GM15510 (cell line): ENCODE measurements around the gene KCNK2.

ENCODE experiments used
- POLR2A ChIP-seq: IDR thresholded peaks from 3 replicates; pipeline ENCODE4 v1.6.1; 2011; ENCODE audit warnings: borderline replicate concordance; ENCODE audit not compliant: insufficient read length; ENCODE audit errors: extremely low read depth

Gene KCNK2

DNA sequence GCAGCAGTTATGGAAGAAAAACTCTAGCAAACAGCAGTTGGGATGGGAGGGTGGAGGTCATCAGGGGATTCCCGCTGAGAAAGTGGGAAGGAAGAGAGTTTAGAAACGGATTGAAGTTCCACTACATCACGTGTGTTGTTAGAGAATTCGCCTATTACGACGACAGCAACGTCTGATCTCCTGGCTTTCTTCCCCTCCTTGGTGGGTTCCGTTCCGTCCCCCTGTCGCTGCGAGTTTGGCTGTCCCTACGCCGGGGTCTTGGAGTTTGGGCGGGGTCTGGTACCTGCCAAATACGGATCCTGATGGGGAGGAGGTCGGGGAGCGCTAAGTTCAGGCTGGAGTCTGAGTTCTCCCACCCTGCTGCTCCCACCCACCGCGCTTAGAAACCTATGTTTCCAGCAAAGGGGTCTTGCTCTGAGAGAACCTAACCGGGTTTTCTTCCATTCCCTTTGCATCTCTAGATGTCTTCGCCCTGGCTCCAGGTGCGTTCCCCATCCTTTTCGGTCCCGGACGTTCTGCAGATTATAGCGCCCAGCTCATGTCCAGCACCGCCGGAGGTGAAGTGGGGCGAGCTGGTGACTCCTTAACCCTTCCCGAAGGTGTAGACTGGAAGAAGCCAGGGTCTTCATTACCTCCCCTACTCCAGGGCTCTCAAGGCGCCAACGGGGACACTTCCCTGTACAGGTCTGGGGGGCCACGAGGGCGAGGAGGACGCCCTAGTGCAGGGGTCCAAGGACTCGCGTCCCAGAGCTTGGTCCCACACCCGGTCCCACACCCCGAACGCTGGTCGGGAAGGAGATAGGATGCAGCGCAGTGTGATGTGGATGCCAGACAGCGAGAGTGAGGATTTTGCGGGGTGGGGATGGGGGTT lies 641 bp upstream of the KCNK2 start:
- no peak for TF ChIP-seq POLR2A

GRCh38 chr1:215083383-215083961 lies 935 bp downstream of the KCNK2 start:
- TF ChIP-seq POLR2A = no peak

DNA sequence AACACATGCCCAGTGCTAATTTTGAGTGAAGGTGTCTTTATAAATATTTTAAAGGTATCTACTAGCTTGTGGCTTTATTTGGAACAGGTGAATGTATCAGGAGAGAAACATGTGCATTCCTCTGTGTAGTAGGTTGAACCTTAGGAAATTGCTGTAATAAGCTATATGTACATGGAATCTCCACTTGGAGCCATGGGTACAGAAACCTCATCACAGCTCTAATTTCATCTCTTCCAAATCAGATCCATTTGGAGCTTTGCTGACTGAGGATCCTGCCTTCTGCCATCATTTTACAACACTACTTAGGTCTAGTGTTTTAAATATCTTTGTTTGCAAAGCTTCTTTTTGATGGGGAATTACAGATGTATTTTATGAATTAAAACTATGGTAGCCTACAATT lies 2.1 kb downstream of the KCNK2 start:
- no peak for TF ChIP-seq POLR2A

DNA sequence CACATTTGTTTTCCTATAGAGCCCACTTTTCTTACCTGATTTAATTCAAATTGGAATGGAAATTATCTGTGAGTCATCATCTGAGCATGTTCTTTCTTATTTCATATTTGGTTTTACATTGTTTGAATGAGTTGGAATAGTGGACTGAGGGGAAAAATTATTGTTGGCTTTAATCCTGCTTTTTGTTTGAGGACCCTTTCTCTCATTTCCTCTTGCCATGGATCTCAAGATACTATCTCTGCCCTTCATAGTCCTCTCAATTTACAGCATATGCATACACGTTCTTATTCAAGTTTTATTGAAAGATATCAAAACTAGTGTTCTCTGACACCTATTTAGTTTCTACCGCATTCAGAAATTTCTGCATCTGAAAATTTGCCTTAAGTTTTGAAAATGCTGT lies 5.1 kb downstream of the KCNK2 start:
- no peak for TF ChIP-seq POLR2A

DNA sequence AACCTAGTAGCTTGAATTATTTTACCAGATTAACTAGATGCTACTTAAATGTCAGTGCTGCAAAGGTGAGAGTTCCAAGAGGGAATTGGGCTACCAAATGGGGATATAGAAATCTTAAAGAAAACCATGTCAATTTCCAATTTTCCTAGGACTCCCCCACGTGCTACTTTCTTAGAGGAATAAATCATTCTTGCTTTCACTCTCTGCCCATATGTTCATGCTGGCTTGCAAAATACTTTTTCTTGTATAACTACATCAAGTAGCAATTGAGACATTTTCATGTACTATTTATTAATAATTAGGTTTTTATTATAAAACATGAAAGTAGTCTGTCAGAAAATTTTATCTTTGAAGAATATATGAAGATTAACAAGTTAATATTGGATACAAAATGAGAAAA lies 11.8 kb downstream of the KCNK2 start:
- no peak for TF ChIP-seq POLR2A

- TF ChIP-seq POLR2A = no peak
These were observed 13.0 kb downstream of the KCNK2 start for GRCh38 chr1:215095524-215095923.

- no peak for TF ChIP-seq POLR2A
These were observed 19.0 kb downstream of the KCNK2 start for GRCh38 chr1:215101511-215101910.

- no peak for TF ChIP-seq POLR2A
These were observed 21.7 kb downstream of the KCNK2 start for GRCh38 chr1:215104283-215104682.

DNA sequence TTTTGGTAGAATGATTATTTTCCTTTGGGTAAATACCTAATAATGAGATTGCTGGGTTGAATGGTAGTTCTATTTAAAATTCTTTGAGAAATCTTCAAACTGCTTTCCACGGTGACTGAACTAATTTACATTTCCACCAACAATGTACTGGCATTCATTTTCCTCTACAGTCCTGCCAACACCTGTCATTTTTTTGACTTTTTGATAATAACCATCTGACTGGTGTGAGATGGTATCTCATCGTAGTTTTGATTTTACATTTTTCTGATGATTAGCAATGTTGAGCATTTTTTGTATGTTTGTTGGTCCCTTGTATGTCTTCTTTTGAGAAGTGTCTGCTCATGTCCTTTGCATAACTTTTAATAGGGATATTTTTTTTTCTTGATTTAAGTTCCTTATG lies 23.5 kb downstream of the KCNK2 start:
- TF ChIP-seq POLR2A = no peak

DNA sequence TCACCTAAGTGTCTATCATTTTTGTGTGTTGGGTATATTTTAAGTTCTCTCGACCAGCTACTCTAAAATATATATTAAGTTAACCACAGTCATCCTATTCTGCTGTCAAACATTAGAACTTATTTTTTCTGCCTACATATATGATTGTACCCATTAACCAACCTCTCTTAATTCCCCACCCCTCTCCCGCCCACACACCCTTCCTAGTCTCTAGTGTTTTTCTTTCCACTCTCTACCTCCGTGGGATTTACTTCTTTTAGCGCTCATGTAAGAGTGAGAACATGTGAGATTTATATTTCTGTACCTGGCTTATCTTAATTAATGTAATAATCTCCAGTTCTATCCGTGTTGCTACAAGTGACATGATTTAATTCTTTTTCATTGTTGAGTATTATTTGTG lies 26.6 kb downstream of the KCNK2 start:
- TF ChIP-seq POLR2A = no peak

- no peak for TF ChIP-seq POLR2A
These were observed 29.4 kb downstream of the KCNK2 start for GRCh38 chr1:215111916-215112315.

DNA sequence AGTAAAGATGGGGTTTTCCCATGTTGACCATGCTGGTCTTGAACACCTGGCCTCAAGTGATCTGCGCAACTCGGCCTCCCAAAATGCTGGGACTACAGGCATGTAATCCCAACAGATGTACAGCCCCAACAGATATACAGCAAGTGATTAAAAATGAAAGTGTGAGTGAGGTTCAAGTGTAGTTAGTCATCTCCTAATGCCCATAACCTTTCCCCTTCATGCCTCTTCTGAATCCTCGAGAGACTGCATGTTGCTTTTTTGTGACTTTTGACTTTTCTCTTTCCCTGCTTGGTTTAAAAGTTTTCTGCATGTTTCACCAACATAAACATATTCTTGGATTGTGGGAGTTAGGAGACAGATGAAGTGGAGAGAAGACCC lies 31.2 kb downstream of the KCNK2 start:
- TF ChIP-seq POLR2A = no peak

GRCh38 chr1:215114154-215114933 lies 31.8 kb downstream of the KCNK2 start:
- TF ChIP-seq POLR2A = no peak

GRCh38 chr1:215115760-215116159 lies 33.2 kb downstream of the KCNK2 start:
- TF ChIP-seq POLR2A = no peak

DNA sequence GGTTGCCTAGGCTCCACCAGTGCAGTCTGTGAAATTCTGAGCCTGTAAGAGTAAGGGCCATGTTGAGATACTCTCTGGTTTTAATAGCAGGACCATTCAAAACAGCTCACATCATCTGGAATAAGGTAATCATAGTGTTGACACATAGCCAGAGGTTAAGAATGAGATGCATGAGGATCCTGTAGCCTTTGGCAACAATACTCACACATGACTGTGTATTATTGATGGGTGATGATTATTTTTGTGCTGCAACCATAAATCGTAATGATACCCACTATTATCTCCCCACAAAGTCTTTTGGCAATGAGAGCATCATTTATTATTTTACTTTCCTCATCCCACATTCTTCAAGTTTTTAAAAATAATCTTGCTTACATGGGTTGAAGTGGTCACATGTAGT lies 35.5 kb downstream of the KCNK2 start:
- no peak for TF ChIP-seq POLR2A
